GM19099 (cell line): ENCODE measurements around the gene FYCO1.

ENCODE experiments used
- POLR2A ChIP-seq: IDR thresholded peaks from 3 replicates; pipeline ENCODE4 v1.6.1; 2011; ENCODE audit warnings: low read depth; ENCODE audit not compliant: insufficient read length; ENCODE audit errors: extremely low read depth

Gene FYCO1

DNA sequence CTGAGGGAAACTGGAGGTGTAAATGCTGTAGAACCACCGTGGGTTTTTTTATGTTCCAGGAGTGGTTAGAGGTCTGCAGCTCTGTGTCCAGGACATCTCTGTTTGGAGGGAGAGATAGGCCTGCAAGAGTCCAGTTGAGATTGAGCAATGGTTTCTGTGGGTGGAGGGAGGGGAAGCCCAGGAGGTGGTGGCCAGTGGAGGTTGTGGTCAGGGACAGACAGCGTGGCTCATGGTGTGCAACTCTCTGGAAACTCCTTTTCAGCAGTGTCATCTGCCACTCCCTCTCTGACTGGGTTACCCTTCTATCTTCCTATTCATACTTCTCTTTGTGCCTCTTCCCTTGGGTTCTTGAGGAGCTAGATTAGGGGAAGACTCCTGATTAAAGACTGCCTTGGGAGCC lies 22.1 kb upstream of the FYCO1 start:
- no peak for TF ChIP-seq POLR2A

DNA sequence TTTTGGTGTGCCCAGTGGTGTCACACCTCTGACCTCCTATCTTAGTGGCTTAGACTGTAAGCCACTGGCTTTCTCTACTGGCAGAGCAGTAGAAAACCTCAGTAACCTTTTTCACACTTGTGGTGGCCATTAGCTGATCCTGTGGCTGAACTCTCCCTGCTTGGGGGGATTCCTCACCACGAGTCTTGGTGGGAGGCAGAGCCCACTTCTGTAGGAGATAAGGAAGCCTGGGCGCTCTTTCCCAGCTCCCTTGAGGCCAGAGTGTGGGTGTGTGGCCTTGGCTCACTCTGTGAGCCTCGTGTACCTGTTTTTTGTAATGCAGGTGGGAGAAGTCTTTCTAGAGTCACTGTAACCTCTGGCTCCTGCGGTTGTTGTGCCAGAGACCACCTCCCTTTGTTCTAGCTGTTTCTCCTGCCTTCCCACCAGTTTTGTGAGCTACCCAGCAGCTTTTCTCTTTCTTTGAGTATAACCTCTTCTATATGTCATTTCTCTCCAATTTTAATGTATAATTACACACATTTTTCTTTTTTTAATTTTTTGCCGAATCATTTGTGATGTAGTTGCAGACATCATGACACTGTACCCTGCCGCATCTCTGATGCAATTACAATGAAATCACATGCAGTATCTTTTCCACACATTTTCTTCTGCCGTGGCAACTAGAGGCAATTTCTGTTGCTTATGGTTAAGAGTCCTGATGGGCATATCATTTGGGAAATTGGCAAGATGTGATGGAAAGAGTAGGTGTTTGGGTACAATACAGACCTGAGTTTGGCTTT lies 17.9 kb upstream of the FYCO1 start:
- no peak for TF ChIP-seq POLR2A

GRCh38 chr3:46012246-46012645 lies 16.6 kb upstream of the FYCO1 start:
- TF ChIP-seq POLR2A = no peak

DNA sequence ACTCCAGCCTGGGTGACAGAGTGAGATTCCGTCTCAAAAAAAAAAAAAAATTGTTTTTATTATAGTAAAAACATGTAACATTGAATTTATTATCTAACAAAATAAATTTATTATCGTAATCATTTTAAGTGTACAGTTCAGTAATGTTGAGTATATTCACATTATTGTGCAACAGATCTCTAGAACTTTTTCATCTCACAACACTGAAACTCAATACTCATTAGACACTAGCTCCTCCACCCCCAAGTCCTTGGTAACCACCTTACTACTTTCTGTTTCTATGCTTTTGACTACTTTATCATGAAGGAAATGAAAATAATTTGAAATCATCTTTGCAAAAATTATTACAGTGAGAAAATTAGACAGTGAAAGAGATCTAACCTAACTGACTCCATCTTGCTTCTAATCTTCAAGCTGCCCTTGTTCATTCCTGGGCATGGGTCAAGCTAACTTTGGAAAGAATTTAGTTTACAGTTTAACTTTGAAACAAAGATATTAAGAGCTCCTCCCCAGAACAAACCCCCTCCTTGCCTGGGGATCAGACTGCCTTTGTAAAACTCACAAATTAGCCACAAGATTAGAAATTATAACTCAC lies 15.0 kb upstream of the FYCO1 start:
- TF ChIP-seq POLR2A = no peak

DNA sequence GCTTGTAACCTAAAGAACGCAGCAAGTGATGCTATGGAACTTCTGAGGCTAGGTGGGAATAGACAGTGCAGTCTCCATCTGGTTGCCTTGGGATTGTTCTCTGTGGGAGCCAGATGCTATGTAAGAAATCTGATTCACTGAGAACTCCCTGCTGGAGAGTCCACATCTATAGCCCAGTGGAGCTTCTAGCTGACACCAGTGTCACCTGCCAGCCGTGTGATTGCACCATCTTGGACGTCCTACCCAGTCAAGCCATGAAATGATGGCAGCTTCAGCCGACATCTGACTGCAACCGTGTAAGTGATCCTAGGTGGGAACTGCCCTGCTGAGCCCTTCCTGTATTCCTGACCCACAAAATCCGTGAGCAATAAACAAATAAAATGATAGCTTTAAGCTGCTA lies 12.4 kb upstream of the FYCO1 start:
- no peak for TF ChIP-seq POLR2A

DNA sequence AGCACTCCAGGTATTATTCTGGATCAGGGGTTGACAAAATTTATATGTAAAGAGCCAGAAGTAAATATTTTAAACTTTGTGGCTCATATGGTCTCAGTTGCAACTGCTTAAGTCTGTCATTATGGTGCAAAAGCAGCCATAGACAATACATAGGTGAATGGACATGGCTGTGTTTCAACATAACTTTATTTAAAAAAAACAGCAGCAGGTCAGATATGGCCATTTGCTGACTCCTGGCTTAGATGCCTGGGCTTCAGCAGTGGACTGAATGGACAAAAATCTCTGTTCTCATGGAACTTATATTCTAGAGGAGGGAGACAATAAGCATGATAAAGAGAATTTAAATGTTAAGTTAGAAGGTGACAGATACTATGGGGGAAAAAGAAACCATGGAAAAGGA lies 11.7 kb upstream of the FYCO1 start:
- no peak for TF ChIP-seq POLR2A

DNA sequence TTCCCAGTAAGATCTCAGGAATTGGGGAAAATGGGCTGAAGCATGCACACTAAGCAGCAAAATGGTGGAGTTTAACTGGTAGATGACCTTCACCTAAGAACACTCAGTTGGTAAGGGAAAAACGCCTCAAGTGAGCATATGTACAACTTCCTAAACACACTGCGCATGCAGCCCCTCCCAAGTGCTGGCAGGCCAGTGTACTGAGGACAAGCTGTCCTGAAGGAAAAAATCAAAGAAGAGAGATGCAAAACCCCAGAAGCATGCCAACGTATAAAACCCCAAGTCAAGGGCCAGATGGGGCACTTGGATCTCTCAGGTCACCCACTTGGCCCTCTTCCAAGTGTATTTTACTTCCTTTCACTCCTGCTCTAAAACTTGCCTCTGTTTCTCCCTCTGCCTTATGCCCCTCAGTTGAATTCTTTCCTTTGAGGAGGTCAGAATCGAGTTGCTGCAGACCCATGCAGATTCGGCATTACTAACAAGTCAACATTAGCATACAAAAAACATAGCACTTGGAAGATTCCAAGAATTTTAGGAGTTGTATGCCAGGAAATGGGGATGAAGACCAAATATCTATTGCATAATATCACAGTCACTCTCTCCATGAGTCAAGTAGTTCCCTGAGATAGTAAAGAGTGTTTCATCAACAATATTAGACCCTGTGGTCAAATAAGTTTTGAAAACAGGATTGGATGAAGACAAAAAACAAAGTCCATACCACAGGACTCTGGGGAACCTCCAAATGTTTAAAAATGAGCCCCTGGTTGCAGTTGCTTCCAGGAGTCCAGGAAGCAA lies 10.8 kb upstream of the FYCO1 start:
- TF ChIP-seq POLR2A = no peak

DNA sequence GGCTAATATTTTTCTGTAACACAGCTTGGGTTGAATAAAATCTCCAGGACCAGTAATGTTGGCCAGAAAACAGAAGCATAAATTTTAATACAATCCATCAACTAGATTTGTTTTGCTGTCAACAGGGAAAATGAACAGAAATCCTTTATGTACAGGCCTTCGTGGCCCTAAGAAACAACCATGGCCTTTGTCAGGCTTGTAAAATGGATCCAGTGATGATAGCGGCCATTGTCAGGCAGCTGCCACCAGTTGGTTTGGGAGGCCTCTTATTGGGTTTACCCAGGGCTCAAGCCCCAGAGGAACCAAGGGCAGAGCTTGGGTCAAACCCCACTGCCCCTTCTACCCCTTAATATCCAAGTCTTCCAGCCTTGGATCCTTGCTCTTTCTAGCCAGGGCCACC lies 5.6 kb upstream of the FYCO1 start:
- no peak for TF ChIP-seq POLR2A

- no peak for TF ChIP-seq POLR2A
Measured at GRCh38 chr3:45997942-45998341, 2.3 kb upstream of the FYCO1 start.

DNA sequence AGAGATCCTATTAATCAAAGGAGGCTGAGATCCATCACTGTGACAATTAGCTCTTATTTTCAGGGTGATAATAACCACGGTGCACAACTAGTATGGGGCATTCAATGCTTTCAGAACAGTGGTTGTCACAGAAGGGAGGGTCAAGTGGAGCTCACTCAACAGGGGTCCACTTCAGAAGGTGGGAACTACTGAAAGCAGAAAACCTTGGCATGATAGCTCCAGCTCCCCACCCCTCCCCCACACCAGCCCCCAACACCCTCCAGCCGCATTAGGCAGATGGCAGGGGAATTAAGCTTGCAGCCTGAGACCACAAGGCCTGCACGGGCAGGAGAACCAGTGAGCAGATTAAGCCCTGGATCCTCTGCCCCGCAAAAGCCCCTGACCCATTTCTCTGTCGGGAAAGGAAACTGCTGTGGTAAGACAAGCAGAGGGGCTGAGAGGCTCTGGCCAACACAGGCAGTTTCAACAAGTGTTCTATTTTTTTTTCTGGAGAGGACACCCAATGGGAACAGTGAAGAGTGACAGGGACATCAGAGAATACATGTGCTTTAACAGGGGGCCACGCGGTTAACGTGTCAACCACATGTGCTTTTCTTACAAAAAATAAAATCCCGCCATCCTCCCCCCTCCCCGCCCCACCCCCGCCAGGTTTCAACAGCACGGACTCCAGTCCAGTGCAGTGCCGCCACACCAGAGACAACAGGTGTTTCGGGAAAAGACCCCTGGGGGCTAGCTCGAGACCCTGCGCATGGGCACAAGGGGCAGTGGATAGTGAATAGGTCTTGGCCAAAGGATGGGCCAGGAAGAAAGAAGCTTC lies 997 bp downstream of the FYCO1 start:
- TF ChIP-seq POLR2A = no peak

DNA sequence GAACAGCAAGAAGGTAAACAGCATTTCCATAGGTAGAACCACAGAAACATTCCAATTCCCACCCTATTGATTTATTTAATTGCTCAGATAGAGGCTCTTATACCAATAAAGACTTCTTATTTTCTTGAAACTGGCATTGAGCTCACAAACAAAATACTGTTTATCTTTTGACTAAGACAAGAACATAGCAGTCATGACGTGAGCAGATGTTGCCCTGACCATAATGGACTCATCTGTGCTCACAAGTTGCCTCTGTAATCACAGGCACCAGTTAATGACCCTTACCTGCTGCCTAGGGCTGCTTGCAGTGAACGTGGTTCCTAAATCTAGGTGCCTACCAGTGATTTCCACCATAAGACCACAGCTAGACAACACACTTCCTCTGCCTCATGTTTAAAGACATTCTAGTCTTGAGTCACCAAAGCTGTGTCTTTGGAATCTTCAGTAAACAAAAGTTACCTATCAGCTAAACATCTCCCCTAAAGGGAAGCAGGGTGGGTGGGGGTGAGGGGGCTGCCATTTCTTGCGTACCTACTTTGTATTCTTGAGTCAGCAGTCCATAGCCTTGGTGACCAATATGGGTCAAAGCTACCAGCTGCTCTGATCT lies 2.1 kb downstream of the FYCO1 start:
- no peak for TF ChIP-seq POLR2A

- no peak for TF ChIP-seq POLR2A
Measured at GRCh38 chr3:45992821-45993221, 2.8 kb downstream of the FYCO1 start.

DNA sequence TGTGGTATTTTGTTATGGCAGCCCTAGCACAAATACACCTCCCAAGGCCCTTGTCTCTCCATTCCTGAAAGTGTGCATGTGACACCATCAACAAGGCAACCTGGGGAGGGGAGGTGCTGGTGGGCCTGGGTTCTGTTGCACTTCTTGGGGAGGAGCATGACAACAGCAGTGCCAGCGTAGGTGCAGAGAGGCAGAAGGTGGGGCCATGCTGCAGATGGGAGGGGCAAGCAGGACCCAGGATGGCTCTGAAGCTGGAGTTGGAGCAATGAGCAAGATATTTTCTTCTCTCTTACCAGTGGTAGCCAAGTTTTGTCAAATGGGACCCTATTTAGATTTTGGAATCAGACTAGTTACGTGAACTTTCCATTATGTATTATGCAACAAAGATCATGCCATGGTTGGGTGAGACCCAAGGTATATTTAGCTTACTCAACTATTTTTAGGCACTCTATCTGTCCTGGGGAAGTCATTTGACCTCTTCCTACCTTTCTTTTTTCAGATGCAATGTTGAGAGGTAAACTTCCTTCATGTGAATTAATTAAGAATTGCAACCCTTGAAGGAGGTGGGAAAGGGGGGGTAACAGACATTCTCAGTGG lies 3.4 kb downstream of the FYCO1 start:
- no peak for TF ChIP-seq POLR2A

- TF ChIP-seq POLR2A = no peak
Measured at GRCh38 chr3:45991341-45991740, 4.3 kb downstream of the FYCO1 start.
